ENCODE data around the gene CYP2S1.
"Not testable (repeated sequence)": the region's sequence is repeated elsewhere in the genome, so short reads cannot be mapped to it uniquely, and the experiment has no call there.

Gene CYP2S1

DNA sequence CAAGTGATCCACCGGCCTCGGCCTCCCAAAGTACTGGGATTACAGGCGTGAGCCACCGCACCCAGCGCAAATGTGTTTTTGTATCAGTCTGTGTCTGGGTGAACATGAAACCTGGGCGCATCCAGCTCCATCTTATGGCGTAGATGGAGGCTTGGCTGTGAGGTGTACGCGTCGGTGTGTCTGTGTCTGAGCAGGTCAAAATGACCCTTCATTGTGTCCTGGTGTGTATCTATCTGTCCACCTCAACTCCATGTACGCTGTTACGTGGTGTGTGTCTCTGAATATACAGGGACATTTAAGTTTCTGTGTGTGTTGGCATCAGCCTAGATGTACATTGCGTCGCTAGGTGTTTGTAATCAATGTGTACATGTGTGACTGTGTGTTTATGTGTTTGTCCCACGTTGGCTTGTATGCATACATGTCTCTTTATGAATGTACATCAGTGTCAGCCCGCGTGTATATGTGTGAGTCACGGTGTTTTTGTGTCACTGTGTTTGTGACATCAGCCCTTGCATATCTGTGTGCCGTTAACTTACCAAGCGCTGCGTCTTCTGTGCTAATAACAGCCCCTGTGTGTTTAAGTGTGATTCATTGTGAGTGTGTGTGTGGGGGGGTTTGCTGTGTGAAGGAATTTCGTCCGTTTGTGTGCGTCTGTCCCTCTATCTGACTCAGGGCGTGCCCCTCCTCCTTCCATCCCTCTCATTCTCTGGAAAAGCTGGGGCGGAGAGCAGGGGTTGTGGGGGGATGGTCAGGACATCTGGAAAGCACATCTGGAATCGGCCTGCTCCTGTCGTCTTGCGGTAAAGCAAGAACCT is 32.4 kb downstream of the CYP2S1 start:
- Histone ChIP-seq H3K9ac (no peak overlapping the region), H3K27ac (peak overlapping the region; percentile 15), H3K4me2 (ENCODE audit: low read length) (peak overlapping the region; percentile 81), H3K36me3 (ENCODE audit: control insufficient read depth, insufficient read depth, low read length) (no peaks in the 10 kb centered on the region), H3K79me2 (no peaks in the 10 kb centered on the region), H3K9me3 (ENCODE audit: control insufficient read depth, low read length) (no peaks in the 10 kb centered on the region), H3K4me1 (peaks cover 4% of the 10 kb centered on the region), H3K27me3 (ENCODE audit: control insufficient read depth, insufficient read depth, low read length) (no peaks in the 10 kb centered on the region), H2AFZ (peak overlapping the region; percentile 93), H3K4me3 (ENCODE audit: low read depth, low read length) (no peak overlapping the region)
- TF ChIP-seq, protein P1, sequence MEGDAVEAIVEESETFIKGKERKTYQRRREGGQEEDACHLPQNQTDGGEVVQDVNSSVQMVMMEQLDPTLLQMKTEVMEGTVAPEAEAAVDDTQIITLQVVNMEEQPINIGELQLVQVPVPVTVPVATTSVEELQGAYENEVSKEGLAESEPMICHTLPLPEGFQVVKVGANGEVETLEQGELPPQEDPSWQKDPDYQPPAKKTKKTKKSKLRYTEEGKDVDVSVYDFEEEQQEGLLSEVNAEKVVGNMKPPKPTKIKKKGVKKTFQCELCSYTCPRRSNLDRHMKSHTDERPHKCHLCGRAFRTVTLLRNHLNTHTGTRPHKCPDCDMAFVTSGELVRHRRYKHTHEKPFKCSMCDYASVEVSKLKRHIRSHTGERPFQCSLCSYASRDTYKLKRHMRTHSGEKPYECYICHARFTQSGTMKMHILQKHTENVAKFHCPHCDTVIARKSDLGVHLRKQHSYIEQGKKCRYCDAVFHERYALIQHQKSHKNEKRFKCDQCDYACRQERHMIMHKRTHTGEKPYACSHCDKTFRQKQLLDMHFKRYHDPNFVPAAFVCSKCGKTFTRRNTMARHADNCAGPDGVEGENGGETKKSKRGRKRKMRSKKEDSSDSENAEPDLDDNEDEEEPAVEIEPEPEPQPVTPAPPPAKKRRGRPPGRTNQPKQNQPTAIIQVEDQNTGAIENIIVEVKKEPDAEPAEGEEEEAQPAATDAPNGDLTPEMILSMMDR (IDR thresholded peaks at IDR 0.05) = no peak

DNA sequence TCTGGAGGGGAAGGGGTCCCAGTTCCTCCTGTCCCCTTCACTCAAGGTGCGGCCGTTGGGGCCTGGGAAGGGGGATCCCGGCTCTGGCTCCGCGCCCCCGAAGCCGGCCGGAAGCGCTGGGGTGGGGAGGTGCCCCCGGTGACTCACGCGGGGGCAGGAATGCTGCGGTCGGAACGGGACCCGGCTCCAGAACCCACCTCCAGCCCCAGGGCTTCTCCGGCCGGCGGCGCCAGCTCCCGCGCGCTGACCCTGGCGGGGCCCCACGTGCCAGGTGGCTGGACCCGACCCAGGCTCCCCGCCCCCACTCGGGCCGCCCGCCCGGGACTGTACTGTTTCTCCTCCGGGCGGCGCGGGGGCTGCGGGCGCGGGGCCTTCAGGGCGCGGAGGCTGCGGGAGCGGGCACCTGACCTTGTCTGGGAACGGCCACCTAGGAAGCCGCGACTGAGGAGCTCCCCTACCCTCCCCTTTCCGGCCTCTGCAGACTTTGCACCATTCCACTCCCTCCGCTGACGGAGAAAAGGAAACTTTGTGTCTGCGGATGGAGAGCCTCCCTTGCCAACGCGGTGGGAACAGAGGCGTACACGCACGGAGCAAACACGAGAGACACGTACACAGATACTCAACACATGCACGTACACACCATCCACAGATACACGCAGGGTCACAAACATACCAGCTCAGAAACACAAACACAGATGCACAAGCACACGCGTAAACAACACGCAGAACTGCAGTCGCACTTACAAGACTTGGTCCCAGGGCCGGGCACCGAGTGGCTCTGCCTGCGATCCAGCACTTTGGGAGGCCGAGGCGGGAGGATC is 33.2 kb downstream of the CYP2S1 start:
- Histone ChIP-seq H3K4me2 (ENCODE audit: low read length) (peak overlapping the region; percentile 81), H3K36me3 (ENCODE audit: control insufficient read depth, insufficient read depth, low read length) (no peaks in the 10 kb centered on the region), H3K27me3 (ENCODE audit: control insufficient read depth, insufficient read depth, low read length) (no peaks in the 10 kb centered on the region), H3K4me1 (peaks cover 4% of the 10 kb centered on the region), H3K9ac (no peak overlapping the region), H3K27ac (peak overlapping the region; percentile 15), H3K79me2 (no peaks in the 10 kb centered on the region), H2AFZ (peak overlapping the region; percentile 93), H3K9me3 (ENCODE audit: control insufficient read depth, low read length) (no peaks in the 10 kb centered on the region), H3K4me3 (ENCODE audit: low read depth, low read length) (peak overlapping the region; percentile 37)
- TF ChIP-seq, protein P1 (IDR thresholded peaks at IDR 0.05) = peak; percentile 8

DNA sequence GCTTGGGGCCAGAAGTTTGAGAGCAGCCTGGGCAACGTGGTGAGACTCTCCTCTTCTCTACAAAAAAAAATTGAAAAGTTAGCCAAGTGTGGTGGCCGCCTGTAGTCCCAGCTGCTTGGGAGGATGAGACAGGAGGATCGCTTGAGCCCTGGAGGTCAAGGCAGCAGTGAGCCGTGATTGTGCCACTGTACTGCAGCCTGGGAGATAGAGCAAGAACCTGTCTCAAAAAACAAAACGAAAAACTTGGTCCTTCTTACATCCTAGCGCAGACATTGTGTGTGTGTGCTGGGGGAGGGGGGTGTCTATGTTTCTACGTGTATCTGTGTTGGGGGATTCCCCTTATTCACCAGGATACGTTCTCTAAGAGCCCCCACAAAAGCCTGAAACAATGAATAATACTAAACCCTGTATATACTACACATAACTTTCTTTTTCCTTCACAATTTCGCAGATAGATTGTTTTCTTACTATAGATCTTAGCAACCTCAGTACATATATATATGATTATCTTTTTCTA is 33.9 kb downstream of the CYP2S1 start:
- Histone ChIP-seq H3K9me3 (ENCODE audit: control insufficient read depth, low read length) (no peaks in the 10 kb centered on the region), H3K36me3 (ENCODE audit: control insufficient read depth, insufficient read depth, low read length) (no peaks in the 10 kb centered on the region), H3K4me1 (peaks cover 4% of the 10 kb centered on the region), H3K79me2 (no peaks in the 10 kb centered on the region), H2AFZ (peak overlapping the region; percentile 93), H3K4me2 (ENCODE audit: low read length) (no peak overlapping the region), H3K9ac (no peak overlapping the region), H3K27me3 (ENCODE audit: control insufficient read depth, insufficient read depth, low read length) (no peaks in the 10 kb centered on the region), H3K27ac (no peak overlapping the region), H3K4me3 (ENCODE audit: low read depth, low read length) (peak overlapping the region; percentile 37)
- TF ChIP-seq, protein P1 (IDR thresholded peaks at IDR 0.05) = no peak

DNA sequence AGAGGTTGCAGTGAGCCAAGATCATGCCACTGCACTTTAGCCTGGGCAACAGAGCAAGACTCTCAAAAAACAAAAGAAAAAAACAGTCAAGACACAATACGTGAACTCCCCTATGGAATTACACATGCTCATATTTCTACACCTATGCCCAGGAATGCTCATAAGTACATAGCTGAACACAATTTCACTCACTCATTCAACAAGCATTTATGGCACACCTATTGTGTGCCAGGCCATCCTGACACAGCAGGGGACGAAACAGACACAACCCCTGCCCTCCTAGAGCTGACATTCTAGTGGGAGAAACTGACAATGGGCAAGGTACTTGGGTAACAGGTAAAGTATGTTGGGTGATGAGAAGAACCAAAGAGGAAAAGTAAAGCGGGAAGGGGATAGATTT is 35.5 kb downstream of the CYP2S1 start:
- H3K27me3 ChIP-seq (ENCODE audit: control insufficient read depth, insufficient read depth, low read length) = no peaks in the 10 kb centered on the region
- H3K79me2 ChIP-seq = no peaks in the 10 kb centered on the region
- H3K4me3 ChIP-seq (ENCODE audit: low read depth, low read length) = no peak overlapping the region
- H2AFZ ChIP-seq = no peak overlapping the region
- TF ChIP-seq, protein P1 (IDR thresholded peaks at IDR 0.05) = no peak
- peaks cover 4% of the 10 kb centered on the region for H3K4me1 ChIP-seq
- H3K9ac ChIP-seq = no peak overlapping the region
- no peaks in the 10 kb centered on the region for H3K9me3 ChIP-seq (ENCODE audit: control insufficient read depth, low read length)
- no peak overlapping the region for H3K4me2 ChIP-seq (ENCODE audit: low read length)
- H3K27ac ChIP-seq = no peak overlapping the region
- no peaks in the 10 kb centered on the region for H3K36me3 ChIP-seq (ENCODE audit: control insufficient read depth, insufficient read depth, low read length)

DNA sequence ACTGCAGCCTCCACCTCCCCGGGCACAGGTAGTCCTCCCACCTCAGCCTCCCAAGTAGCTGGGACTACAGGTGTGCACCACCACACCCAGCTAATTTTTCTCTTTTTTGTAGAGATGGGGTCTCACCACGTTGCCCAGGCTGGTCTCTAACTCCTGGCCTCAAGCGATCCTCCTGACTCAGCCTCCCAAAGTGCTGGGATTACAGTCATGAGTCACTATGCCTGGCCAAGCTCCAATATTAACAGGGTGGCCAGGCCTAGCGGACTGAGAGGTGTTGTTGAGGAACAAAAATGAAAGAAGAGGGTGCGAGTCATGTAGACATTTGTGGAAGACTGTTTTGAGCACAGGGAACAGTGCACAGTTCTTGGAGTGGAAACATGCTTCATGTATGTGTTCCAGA is 36.3 kb downstream of the CYP2S1 start:
- H3K79me2 ChIP-seq; H3K27me3 ChIP-seq (ENCODE audit: control insufficient read depth, insufficient read depth, low read length); H3K9ac ChIP-seq; H3K27ac ChIP-seq; H3K36me3 ChIP-seq (ENCODE audit: control insufficient read depth, insufficient read depth, low read length); H3K4me1 ChIP-seq; H3K4me3 ChIP-seq (ENCODE audit: low read depth, low read length); H3K4me2 ChIP-seq (ENCODE audit: low read length); H3K9me3 ChIP-seq (ENCODE audit: control insufficient read depth, low read length); H2AFZ ChIP-seq: not testable (repeated sequence)
